Measurements from ENCODE around the gene HYPK. TPM values are rescaled to one million over a fixed set of nuclear protein-coding genes. Genes with fewer than 3 reads are reported as not detected.

The HYPK gene
- total RNA-seq, 4 donors from 2014 or later: 12.9 to 27.0 (median 19.8) TPM

DNA sequence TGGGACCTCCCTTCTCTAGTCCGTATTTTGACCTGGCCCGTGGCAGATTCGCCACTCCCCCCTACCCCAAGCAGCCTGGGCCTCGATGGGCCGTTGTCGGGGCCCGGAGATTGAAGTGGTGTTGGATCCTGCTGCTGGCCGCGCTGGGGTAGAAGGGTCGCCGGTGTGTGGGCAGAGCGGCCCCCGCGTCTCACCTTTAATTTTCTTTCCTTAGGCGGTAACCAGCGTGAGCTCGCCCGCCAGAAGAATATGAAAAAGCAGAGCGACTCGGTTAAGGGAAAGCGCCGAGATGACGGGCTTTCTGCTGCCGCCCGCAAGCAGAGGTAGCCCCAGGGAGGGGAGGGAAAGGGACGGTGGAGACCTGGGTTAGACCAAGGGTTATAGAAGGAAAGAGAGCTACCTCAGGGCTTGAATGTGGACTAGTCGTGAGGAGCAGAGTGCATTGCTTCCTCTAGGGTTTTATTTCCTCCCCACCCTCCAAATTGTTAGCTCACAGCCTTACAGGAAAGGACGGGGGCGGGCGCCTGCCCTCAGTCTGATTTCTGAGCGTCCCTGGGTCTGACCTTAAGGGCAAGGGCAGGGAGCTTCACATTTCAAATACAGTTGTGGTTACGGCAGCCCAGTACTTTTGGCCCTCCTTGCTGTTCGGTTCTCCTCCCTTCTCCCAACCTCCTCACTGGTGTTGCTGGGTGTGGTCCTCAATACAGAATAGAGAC, 7.5 kb upstream of the HYPK start:
- no peak for DNase-seq (ENCODE audit: low spot score in 2 of 2)
- Histone ChIP-seq H3K27ac (peak overlapping the region; percentile 99), H3K36me3 (peaks cover 35% of the 10 kb centered on the region), H3K4me3 (peak overlapping the region; percentile 88), H3K9me3 (no peaks in the 10 kb centered on the region), H3K4me1 (peaks cover 44% of the 10 kb centered on the region), H3K27me3 (no peaks in the 10 kb centered on the region)
- under 1% methylated on average over 23 of the region's 33 CpGs for WGBS
- TF ChIP-seq POLR2A (IDR thresholded peaks at IDR 0.05): no peak
- TF ChIP-seq CTCF (IDR thresholded peaks at IDR 0.05): no peak

DNA sequence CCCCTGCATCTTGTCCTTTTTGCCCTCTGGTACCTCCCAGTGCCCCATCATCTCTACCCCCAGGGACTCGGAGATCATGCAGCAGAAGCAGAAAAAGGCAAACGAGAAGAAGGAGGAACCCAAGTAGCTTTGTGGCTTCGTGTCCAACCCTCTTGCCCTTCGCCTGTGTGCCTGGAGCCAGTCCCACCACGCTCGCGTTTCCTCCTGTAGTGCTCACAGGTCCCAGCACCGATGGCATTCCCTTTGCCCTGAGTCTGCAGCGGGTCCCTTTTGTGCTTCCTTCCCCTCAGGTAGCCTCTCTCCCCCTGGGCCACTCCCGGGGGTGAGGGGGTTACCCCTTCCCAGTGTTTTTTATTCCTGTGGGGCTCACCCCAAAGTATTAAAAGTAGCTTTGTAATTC, 6.8 kb upstream of the HYPK start:
- Histone ChIP-seq H3K4me3 (peak overlapping the region; percentile 88), H3K9me3 (no peaks in the 10 kb centered on the region), H3K36me3 (peaks cover 38% of the 10 kb centered on the region), H3K27ac (peak overlapping the region; percentile 99), H3K27me3 (no peaks in the 10 kb centered on the region), H3K4me1 (peaks cover 51% of the 10 kb centered on the region)
- TF ChIP-seq POLR2AphosphoS5 (IDR thresholded peaks at IDR 0.05): no peak
- TF ChIP-seq CTCF (IDR thresholded peaks at IDR 0.05): no peak
- TF ChIP-seq POLR2A (IDR thresholded peaks at IDR 0.05): no peak
- TF ChIP-seq EP300 (IDR thresholded peaks at IDR 0.05): no peak
- WGBS: 74% methylated on average over 10 of the region's 10 CpGs
- no peak for DNase-seq (ENCODE audit: low spot score in 2 of 2)

DNA sequence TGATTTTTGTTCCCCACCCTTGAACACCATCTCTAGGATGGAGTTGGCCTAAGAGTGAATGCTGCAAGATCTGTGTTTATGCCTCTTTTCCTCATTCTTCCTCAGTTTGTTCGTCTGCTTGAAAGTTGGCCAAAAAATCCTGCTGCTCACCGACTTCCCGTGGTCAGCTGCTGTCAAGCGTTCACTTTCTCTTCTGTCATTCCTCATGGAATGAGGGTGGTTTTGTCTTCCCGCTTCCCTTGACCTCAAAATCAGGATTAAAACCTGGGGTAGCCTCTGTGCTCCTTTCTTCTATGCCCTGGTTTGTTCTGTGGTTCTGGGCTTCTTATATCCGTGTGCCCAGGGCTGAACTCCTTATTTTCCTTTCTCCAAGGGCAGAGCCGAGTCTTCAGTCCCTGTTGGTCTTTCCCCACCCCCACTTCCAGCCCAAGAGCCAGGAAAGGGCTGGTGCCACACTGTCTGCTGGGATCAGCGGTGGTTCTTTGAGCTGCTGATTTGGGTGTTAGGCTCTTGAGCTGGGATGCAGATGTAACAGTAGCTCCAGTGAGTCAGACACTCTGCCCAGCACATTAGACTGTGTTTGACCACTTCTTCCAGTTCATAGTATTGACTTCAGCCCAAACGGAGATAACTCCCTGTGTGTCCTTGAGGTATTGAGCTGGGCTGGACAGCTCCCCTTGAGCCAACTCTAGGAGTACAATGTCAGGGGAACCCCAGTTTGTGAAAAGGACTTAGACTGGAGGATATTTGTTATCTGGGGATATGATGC, 5.9 kb upstream of the HYPK start:
- peaks cover 44% of the 10 kb centered on the region for H3K36me3 ChIP-seq

DNA sequence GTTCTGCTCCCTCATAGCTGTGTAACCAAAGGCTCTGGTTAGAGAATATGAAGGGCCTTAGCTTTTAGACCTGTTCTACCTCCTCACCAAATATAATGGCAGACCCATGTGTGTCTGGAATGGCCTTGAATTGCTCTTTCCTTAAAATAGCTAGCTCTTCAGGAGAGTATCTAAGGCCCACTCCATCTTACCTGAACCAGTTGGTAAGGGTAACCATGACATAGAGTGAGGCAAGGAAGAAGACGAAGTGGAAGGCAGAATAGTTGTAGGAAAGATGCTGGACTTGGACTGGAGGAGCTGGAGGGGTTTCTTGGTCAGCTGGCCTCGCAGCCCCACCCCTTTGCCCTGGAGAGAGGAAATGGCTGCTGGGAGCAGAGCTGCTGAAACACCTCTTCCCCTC, 5.2 kb upstream of the HYPK start:
- 73% methylated on average over 2 of the region's 2 CpGs for WGBS
- no peak for TF ChIP-seq CTCF (IDR thresholded peaks at IDR 0.05)
- TF ChIP-seq POLR2AphosphoS5 (IDR thresholded peaks at IDR 0.05): no peak
- TF ChIP-seq POLR2A (IDR thresholded peaks at IDR 0.05): no peak
- TF ChIP-seq EP300 (IDR thresholded peaks at IDR 0.05): no peak
- peaks cover 48% of the 10 kb centered on the region for H3K36me3 ChIP-seq
- H3K27ac ChIP-seq: peak overlapping the region; percentile 99
- peaks cover 66% of the 10 kb centered on the region for H3K4me1 ChIP-seq
- no peak for DNase-seq (ENCODE audit: low spot score in 2 of 2)
- H3K4me3 ChIP-seq: no peak overlapping the region
- H3K9me3 ChIP-seq: no peaks in the 10 kb centered on the region
- H3K27me3 ChIP-seq: no peaks in the 10 kb centered on the region

More for the DNA sequence above, 5.9 kb upstream of the HYPK start:
- H3K27me3 ChIP-seq: no peaks in the 10 kb centered on the region
- WGBS: 85% methylated on average over 9 of the region's 9 CpGs
- H3K4me3 ChIP-seq: peak overlapping the region; percentile 88
- no peaks in the 10 kb centered on the region for H3K9me3 ChIP-seq
- no peak for TF ChIP-seq POLR2AphosphoS5 (IDR thresholded peaks at IDR 0.05)
- TF ChIP-seq POLR2A (IDR thresholded peaks at IDR 0.05): no peak
- no peak for TF ChIP-seq EP300 (IDR thresholded peaks at IDR 0.05)
- TF ChIP-seq CTCF (IDR thresholded peaks at IDR 0.05): no peak
- H3K27ac ChIP-seq: peak overlapping the region; percentile 99
- DNase-seq (ENCODE audit: low spot score in 2 of 2): no peak
- peaks cover 59% of the 10 kb centered on the region for H3K4me1 ChIP-seq

DNA sequence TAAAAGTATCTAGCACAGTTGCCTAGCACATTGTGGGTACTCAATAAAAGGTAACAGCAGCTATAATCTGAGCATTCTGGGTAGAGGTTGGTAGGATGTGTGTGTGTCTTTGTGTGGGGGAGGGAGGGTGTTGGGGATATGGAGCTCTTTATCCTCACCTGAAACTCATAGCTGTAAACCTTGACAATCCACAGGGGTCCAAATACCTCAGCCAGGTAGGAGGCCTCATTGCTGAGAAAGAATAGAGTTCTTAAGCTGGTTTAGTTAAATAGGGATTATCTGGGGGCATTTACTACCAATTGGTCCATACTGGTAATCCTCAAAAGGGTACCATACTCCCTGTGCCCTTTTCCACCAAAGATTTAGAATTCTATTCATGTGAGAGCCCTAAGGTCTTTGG, 4.4 kb upstream of the HYPK start:
- TF ChIP-seq CTCF (IDR thresholded peaks at IDR 0.05) (no peak), POLR2AphosphoS5 (IDR thresholded peaks at IDR 0.05) (no peak), POLR2A (IDR thresholded peaks at IDR 0.05) (no peak), EP300 (IDR thresholded peaks at IDR 0.05) (no peak)
- DNase-seq (ENCODE audit: low spot score in 2 of 2): no peak
- Histone ChIP-seq H3K4me3 (no peak overlapping the region), H3K9me3 (no peaks in the 10 kb centered on the region), H3K27me3 (no peaks in the 10 kb centered on the region), H3K27ac (no peak overlapping the region), H3K4me1 (peaks cover 71% of the 10 kb centered on the region), H3K36me3 (peaks cover 48% of the 10 kb centered on the region)

Data from suprapubic skin (tissue), 4 donors.